GM12891 (cell line): ENCODE data around the gene TBRG1.

Source experiments
- DNase-seq: peaks from one replicate; pipeline ENCODE4 v3.0.0; 2011; ENCODE audit warnings: low spot score; ENCODE audit not compliant: insufficient read length
- FAIRE-seq: peaks from 2 replicates; lab custom pipeline; 2011; peaks lifted over from hg19 to GRCh38; lab: Jason Lieb, UNC
- PAX5 ChIP-seq: IDR thresholded peaks from 2 replicates; pipeline ENCODE4 v1.6.1; 2011; ENCODE audit warnings: low read length, moderate library complexity, mild to moderate bottlenecking; ENCODE audit not compliant: insufficient read depth, severe bottlenecking
- POLR2A ChIP-seq: IDR thresholded peaks from 2 replicates; pipeline ENCODE4 v1.6.1; 2011; ENCODE audit warnings: low read depth, low read length, control low read depth
- POLR2AphosphoS5 ChIP-seq: IDR thresholded peaks from 2 replicates; pipeline ENCODE4 v1.6.1; 2011; ENCODE audit warnings: low read depth, low read length, control low read depth
- POU2F2 ChIP-seq: IDR thresholded peaks from 2 replicates; pipeline ENCODE4 v1.6.1; 2011; ENCODE audit warnings: low read depth, mild to moderate bottlenecking, control low read depth, low read length, moderate library complexity
- SPI1 ChIP-seq: IDR thresholded peaks from 2 replicates; pipeline ENCODE4 v1.6.1; 2011; ENCODE audit warnings: low read depth, low read length, control low read depth
- TAF1 ChIP-seq: IDR thresholded peaks from 2 replicates; pipeline ENCODE4 v1.6.1; 2011; ENCODE audit warnings: low read depth, low read length, control low read depth

Gene TBRG1

DNA sequence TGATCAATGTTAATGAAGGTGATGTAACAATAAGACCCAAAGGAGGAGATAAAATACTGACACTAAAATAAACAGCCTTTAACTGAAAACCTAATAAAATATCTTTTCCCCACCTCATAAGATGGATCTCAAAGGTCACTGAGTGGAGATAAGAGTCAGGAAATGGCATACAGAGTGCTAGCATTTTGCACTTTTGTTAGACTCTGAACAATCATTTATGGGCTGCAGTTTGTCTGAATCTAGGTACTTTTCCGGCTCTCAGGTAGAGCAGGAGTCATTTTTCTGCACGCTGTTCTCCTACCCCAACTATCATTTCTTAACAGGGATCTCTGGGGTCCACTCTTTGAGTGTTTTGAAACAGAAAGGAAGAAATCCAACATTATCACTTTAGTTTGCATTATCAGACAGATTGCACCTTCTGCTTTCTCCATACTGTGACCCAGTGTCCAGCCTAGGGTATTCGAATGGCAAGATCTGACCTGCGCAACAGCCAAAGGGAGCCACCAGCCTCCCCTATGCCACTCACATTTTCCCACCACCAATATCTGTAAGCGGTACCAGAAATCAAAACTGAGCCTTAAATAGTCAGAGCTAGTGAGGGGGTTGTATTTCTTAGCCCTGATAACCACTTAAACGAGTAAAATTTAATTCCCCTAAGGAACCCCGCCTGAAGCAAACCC lies 50.0 kb downstream of the TBRG1 start:
- no peak for DNase-seq
- TF ChIP-seq PAX5: no peak
- no peak for TF ChIP-seq POLR2AphosphoS5
- TF ChIP-seq POLR2A: no peak
- TF ChIP-seq POU2F2: no peak
- TF ChIP-seq SPI1: no peak
- no peak for TF ChIP-seq TAF1
- FAIRE-seq: no peak

DNA sequence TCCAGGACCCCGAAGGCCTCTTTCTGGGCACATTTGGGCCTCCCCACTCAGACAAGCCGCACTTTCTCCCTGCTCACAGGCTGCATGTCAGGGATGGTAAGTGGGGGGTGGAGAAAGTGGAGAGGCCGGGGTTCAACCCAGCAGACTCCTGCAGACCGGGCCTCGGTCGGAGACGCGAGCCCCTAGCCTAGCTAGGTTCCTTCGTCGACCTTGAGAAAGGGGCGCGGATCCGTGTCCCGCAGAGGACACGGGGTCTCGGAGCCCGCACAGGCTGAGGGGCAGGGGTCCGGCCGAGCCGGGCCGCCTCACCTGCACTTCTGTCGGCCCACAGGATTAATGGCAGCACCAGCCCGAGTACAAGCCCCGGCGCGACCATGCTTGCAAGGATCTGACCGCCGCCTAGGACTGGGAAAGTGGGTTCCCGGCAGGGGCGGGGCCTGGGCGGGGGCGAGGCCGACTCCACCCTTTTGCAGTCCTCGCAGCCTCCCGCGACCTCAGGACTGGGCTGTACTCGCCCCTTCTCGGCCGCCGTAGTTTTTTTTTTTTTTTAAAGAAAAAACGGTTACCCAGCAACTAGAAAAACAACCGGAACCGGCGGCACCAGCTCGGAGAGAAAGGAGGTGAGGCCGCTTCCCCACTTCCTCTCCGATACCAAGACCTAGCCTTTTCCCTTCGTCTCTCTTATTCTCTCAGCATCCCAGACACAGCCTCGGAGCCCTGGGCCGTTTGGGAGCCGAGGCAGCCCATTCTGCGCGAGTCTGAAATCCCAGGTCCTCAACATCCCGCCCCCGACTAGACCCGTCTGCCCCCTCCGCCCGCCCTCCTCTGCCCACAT lies 50.9 kb downstream of the TBRG1 start, which contains the start of the genes SIAE and SPA17:
TSS of gene SIAE (minus strand) at position 407 of the 835 bp plus-strand sequence. CDS start at position 376, 31 bp downstream.
TSS of gene SPA17 (plus strand) at position 572 of the 835 bp plus-strand sequence. CDS start 1,361 bp downstream, outside the sequence.
- TF ChIP-seq POLR2AphosphoS5: 0 out of 2 replicates have a peak, but pooled peaks have one; percentile 56
- no peak for TF ChIP-seq POLR2A
- no peak for TF ChIP-seq PAX5
- TF ChIP-seq TAF1: no peak; the same call in 1 of the 2 replicates
- no peak for TF ChIP-seq POU2F2
- peak; percentile 86 for TF ChIP-seq SPI1
- DNase-seq (peak; percentile 79), FAIRE-seq (peak; percentile 70)

DNA sequence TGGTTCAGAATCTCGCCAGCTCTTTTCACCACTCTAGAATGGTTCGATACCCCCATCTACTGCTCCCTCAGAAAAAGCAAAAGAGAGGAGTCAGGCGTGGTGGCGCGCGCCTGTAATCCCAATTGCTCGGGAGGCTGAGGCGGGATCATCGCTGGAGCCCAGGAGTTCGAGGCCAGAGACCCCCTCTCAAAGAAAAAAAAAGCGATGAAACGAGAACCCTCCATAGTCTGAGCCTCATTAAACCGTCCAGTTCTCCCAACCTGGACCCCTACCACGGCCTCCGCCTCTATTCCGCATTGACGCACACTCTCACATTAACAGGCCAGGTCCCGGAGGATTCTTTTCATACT lies 51.5 kb downstream of the TBRG1 start:
- DNase-seq: no peak
- TF ChIP-seq POLR2A (no peak), POLR2AphosphoS5 (no peak), TAF1 (no peak), POU2F2 (no peak), PAX5 (no peak), SPI1 (no peak)
- FAIRE-seq: no peak

DNA sequence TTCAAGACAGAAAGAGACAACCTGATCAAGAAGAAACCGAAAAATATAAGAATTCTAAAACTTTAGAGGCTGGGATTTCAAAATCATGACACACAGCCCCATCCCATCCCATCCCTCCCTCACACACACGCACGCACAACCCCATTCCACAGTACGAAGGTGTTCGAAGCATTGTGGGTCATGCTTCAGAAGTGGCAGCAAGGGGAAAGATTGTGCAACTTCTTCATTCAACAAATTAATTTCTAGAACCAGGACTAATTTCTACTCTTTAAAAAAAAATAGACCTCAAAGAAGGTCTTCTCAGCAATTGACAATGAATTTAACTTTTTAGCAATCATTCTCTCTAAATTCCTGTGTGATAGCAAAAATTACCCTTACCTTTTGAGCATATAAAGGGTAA lies 51.9 kb downstream of the TBRG1 start:
- TF ChIP-seq SPI1 (no peak), POLR2A (no peak), POU2F2 (no peak), PAX5 (no peak), POLR2AphosphoS5 (no peak), TAF1 (no peak)
- DNase-seq: no peak
- no peak for FAIRE-seq

DNA sequence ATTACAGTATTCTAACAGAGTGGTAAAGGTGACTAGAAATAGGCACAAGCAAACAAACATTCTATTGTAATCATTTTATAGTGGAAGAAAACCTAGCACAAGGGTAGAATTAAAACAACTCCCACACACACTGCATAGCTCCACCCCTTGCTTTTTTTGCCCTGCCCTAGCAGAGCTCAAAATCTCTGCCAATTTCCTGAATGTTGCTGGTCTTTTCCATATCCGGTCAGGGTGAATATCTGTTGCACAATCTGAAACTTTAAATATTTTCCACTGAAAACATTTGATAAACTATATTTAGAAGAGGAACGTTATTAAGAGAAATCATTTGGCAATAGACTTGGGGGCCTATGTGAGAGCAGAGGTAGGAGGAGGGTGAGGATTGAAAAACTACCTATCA lies 53.7 kb downstream of the TBRG1 start:
- TF ChIP-seq POLR2A: no peak
- no peak for TF ChIP-seq PAX5
- no peak for TF ChIP-seq TAF1
- no peak for TF ChIP-seq SPI1
- TF ChIP-seq POLR2AphosphoS5: no peak
- no peak for TF ChIP-seq POU2F2
- FAIRE-seq: no peak
- no peak for DNase-seq

DNA sequence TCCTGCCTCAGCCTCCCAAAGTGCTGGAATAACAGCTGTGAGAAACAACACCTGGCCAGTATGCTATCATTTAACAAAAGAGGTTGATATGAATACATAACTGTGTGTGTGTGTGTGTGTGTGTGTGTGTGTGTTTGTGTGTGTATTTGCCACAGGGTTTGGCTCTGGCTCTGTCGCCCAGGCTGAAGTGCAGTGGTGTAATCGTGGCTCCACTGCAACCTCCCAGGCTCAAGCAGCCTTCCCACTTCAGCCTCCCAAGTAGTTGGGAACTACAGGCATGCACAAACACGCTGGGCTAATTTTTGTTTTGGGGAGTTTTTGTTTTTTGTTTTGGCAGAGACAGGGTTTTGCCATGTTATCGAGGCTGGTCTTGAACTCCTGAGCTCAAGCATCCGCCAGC lies 55.8 kb downstream of the TBRG1 start:
- no peak for DNase-seq
- no peak for TF ChIP-seq TAF1
- TF ChIP-seq PAX5: no peak
- TF ChIP-seq SPI1: no peak
- TF ChIP-seq POLR2AphosphoS5: no peak
- TF ChIP-seq POU2F2: no peak
- no peak for TF ChIP-seq POLR2A
- FAIRE-seq: no peak

DNA sequence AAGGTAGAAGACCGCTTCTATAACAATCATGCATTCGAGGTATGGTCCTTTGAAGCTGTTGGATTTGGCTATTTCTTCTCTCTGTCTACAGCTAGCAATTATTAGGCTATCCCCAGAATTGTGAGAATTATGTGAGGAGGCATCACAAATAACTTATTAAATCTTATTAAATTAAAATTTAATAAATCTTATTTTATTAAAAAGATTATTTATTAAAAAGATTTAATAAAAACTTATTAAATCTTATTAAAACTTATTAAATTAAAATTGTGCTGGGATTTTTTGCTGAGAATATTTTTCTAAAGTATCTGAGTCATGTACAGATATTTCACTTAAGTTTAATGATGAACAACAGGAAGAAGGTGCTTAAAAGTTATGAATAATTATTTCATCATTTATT lies 58.8 kb downstream of the TBRG1 start:
- DNase-seq (no peak), FAIRE-seq (no peak)
- TF ChIP-seq POLR2AphosphoS5: no peak
- TF ChIP-seq PAX5: no peak

DNA sequence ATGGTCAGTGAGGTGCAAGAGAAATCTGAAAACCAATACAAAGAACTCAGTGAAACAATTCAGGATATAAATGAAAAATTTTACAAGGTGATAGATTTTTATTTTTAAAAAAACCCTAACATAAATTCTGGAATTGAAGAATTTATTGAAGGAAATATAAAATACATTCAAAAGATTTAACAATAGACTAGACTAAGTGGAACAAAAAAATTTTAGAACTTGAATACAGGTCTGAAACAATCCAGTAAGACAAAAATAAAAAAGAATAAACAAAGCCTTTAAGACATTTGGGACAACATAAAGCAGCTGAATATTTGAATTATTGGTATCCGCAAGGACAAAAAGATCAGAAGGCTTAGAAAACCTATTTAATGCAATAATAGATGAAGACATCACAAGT lies 59.8 kb downstream of the TBRG1 start:
- no peak for FAIRE-seq

More for the DNA sequence above, 59.8 kb downstream of the TBRG1 start:
- no peak for TF ChIP-seq POLR2A
- TF ChIP-seq PAX5: no peak
- no peak for TF ChIP-seq POLR2AphosphoS5
- no peak for TF ChIP-seq POU2F2
- TF ChIP-seq SPI1: no peak
- TF ChIP-seq TAF1: no peak
- no peak for DNase-seq
